ENCODE data around the gene CACHD1. TPM values are rescaled to one million over a fixed set of nuclear protein-coding genes. Genes with fewer than 3 reads are reported as not detected.

Gene CACHD1
- total and polyA plus RNA-seq, 2 of the 4 experiments (the other 2 are of a cell fraction) = 2.9 to 5.9 TPM

DNA sequence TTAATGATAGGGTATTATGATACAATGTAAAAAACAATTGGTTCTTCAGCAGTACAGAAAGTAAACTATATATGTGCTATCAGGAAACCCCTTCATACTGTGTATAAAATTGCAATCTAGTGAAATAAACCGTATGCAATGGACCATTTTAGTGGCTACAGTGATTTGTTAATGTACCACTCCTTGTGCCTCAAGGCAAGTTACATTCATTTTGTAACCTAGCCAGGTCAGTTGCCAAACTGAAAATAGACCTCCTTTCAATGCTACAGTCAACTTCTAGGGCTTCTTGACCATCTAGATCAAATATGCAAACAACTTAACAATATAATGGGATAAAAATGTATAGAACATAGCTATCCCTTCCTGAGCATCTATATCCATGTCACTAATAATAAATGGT, 223.0 kb downstream of the CACHD1 start:
- no CpG with 5 or more reads among the region's 1 CpG for WGBS, 2 experiments (ENCODE audit: extremely low coverage in 2 of 2, insufficient read length in 1 of 2)
- no peak overlapping the region for H3K14ac ChIP-seq (replicated peaks; ENCODE audit: low read depth, low read length)
- no peak overlapping the region for H2BK20ac ChIP-seq (ENCODE audit: low read depth, low read length)
- no peak overlapping the region for H2AFZ ChIP-seq (replicated peaks; ENCODE audit: low read length, poor library complexity)
- H2AK9ac ChIP-seq (replicated peaks; ENCODE audit: low read depth, low read length, poor library complexity) = no peak overlapping the region
- H2AK5ac ChIP-seq (ENCODE audit: low read depth, low read length) = no peak overlapping the region
- H3K56ac ChIP-seq (ENCODE audit: extremely low read depth, insufficient read depth, low read length) = no peak overlapping the region
- peaks cover 10% of the 10 kb centered on the region for H3K4me1 ChIP-seq (ENCODE audit: control insufficient read depth, insufficient read depth, low read length)
- CTCF ChIA-PET = interaction anchor here (2.2 kb wide), 1 partner anchor 14 kb away, joined by 6 read pairs; no protein-coding TSS in a partner anchor
- no peaks in the 10 kb centered on the region for H3K79me1 ChIP-seq (ENCODE audit: low read depth in 1 of 2, low read length in 2 of 2)
- in situ Hi-C loops (cut with MboI; ENCODE audit: low sequenced_read_pairs) = loop anchor here (10.0 kb wide), 1 partner anchor 132 kb away; no protein-coding TSS in a partner anchor
- no peak overlapping the region for H4K8ac ChIP-seq (ENCODE audit: low read depth in 2 of 2, low read length in 2 of 2)
- no peak overlapping the region for H3K4me3 ChIP-seq (ENCODE audit: insufficient read depth, low read depth, low read length)
- H4K5ac ChIP-seq (ENCODE audit: low read depth, low read length) = no peak overlapping the region
- no TSS peak for BruUV-seq (replicated peaks)
- H2BK5ac ChIP-seq (ENCODE audit: low read depth, low read length, poor library complexity, severe bottlenecking) = no peak overlapping the region
- H4K20me1 ChIP-seq (ENCODE audit: insufficient read depth, low read length) = no peaks in the 10 kb centered on the region
- no peak overlapping the region for H3K4ac ChIP-seq (ENCODE audit: low read depth, low read length)
- H3K27me3 ChIP-seq (ENCODE audit: control insufficient read depth, insufficient read depth, low read length) = no peaks in the 10 kb centered on the region
- ATAC-seq (ENCODE audit: low read depth) = no peak; the same call in 1 of the 2 replicates
- H3K18ac ChIP-seq (ENCODE audit: low read depth, low read length) = no peak overlapping the region
- H3K4me2 ChIP-seq (ENCODE audit: low read depth, low read length) = no peak overlapping the region
- TF ChIP-seq SMC3 (IDR thresholded peaks at IDR 0.05; ENCODE audit: low read depth, low read length) (no peak), CHD1 (IDR thresholded peaks at IDR 0.05; ENCODE audit: low read depth, low read length) (no peak)
- TF ChIP-seq, protein P1, sequence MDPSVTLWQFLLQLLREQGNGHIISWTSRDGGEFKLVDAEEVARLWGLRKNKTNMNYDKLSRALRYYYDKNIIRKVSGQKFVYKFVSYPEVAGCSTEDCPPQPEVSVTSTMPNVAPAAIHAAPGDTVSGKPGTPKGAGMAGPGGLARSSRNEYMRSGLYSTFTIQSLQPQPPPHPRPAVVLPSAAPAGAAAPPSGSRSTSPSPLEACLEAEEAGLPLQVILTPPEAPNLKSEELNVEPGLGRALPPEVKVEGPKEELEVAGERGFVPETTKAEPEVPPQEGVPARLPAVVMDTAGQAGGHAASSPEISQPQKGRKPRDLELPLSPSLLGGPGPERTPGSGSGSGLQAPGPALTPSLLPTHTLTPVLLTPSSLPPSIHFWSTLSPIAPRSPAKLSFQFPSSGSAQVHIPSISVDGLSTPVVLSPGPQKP (IDR thresholded peaks at IDR 0.05; ENCODE audit: borderline replicate concordance, low read depth, low read length) = no peak
- H3K9ac ChIP-seq (ENCODE audit: low read depth, low read length) = no peak overlapping the region
- no peaks in the 10 kb centered on the region for H3K9me3 ChIP-seq (ENCODE audit: control insufficient read depth, insufficient read depth, low read length)
- no peak overlapping the region for H2BK120ac ChIP-seq (ENCODE audit: low read depth, low read length)
- H4K91ac ChIP-seq (ENCODE audit: insufficient read depth, low read depth, low read length) = no peak overlapping the region
- no peak overlapping the region for H2BK15ac ChIP-seq (ENCODE audit: low read depth, low read length)
- POLR2A ChIA-PET (ENCODE audit: unreplicated experiment) = no interaction called here
- DNase-seq = no peak
- H3K27ac ChIP-seq (ENCODE audit: insufficient read depth, low read length) = no peak overlapping the region
- dilution Hi-C loops (cut with HindIII; ENCODE audit: low sequenced_read_pairs, unreplicated experiment) = no loop called here
- H3K9me1 ChIP-seq (ENCODE audit: insufficient read depth, low read length) = peaks cover 9% of the 10 kb centered on the region; the same call in 1 of the 2 replicates
- H3K23ac ChIP-seq (ENCODE audit: low read depth, low read length) = no peak overlapping the region
- H3K36me3 ChIP-seq (ENCODE audit: control insufficient read depth, insufficient read depth, low read length) = no peaks in the 10 kb centered on the region
- intact Hi-C loops (cut with micrococcal nuclease) = no loop called here
